SW 1271 (cell line): ENCODE measurements around the gene UGT1A6.

ENCODE experiments used
- DNase-seq, 2 experiments: peaks; one replicate each; lab custom pipeline; 2025; lab: John Stamatoyannopoulos, UW

Gene UGT1A6

DNA sequence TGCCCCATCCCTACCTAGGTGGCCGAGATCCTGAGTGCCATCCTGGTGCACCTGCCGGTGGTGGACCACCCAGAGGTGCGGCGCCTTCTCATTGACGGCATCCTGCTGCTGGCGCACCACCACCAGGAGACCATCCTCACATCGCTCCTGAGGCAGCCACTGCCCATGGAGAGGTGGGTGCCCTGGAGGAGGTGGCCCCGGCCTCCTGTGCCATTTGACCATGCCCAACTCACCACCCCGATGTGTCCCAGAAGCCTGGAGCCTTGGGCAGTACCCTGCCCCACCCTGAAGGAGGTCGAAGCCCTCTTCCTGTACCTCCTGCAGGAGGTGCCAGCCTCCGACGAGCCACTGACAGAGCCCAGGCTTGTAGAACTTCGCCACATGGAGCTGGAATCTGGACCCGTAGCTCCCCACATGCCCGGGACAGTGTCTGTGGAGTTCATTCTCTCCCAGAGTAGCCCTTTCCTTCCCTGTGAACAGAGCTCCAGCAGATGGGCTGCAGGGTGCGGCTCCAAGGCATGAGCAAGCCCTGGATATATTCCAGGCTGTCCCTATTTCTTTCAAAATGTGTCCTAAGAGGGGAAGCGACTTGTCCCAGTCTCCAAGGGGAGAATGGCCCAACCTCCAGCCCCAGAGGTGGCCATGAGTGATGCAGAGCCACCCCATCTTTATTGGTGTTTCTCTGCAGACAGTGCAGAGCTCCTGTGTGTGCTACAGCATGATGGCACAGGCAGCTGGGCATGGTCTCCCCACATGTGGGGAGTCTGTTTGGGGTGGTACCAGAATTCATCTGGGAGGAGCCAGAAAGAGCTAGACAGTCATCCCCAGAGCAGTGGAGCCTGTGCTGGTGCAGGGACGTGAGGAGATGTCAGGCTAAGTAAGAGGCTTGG, 127.4 kb downstream of the UGT1A6 start:
- no peak for DNase-seq

DNA sequence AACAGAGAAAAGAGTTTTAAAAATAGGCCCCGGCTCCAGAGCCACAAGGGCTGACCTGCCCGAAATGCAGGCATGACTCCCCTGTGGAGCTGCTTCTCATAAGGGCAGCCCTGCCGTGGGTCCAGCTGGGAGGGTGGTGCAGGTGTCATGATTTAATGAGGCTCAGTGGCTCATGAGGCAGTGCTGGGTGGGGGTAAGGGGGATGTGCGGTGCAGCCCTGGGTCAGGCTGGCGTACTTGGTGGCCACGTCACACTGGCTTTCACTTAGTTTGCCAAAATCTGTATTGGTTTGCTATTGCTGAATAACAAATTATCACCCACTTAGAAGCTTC, 128.1 kb downstream of the UGT1A6 start:
- no peak for DNase-seq

DNA sequence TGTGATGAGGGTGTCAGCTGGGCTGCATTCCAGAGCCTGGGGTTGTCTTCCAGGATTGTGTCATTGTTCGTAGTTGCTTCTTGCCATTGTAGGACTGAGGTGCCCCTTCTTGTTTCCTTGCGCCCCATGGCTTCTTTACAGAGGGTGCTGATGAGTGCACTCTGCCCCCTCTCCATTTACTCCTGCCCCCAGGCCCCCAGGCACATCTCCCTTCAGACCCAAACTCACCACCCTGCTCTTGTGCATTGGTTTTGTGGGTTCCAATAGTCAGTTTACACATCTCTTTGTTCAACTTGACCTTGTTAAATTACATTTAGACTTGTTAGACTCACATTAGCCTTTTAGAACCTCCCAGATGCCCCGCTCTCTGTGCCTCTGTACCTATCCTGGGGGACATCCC, 128.5 kb downstream of the UGT1A6 start:
- DNase-seq, result no peak

DNA sequence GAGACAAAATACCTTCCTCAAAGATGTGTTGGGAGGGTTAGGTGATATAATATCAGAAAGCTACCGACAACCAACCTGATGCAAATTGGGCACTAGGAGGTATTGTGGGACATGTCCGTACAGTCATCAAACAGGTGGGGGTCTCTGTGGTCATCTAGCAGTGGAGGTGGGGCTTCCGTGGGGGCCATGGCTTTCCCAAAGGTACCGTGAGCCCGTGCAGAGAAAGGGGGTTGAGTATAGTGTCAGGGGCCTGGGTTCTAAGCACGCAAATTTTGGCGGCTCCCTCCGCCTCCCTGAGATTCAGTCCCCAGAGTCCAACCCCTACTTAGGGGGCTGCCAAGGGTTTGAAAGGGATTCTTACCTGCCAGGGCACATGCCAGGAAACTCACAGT, 129.0 kb downstream of the UGT1A6 start:
- DNase-seq, result no peak

DNA sequence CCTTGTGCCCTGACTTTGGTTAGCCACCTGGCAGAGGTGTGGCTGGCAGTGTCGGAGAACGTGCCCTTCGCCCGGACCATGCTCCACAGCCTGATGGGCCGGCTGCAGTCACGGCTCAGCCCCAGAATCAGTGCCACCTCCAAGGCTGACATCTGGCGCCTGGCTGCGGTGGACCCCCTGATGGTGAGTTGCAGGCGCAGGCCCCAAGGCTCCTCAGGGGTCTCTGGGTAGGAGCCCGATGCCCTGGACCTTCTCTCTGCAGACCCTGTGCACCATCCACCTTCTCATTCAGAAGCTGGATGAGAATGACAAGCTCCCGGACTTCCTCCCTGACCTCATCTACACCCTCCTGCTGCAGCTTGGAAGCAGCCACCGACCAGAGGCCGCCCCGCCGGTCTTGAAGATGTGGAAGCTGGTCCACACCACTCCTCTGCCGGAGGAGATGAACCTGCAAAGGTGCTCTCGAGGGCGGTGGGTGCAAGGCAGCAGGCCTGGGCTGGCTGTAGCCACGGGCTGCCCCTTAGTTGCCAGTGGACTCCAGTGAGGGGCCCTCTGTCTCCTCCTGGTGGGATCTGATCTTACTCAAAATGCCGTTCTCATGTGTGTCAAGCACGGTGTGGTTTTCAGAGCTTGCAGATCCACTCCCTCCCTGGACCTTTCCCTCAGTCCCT, 129.5 kb downstream of the UGT1A6 start:
- DNase-seq, result no peak
